H9 (cell line): Measurements from ENCODE around the gene SEL1L. TPM values are rescaled to one million over a fixed set of nuclear protein-coding genes. Genes with fewer than 3 reads are reported as not detected.

Experiments
- DNase-seq: peaks from one replicate; pipeline ENCODE4 v3.0.0-alpha.2; 2017
- H2AFZ ChIP-seq: one replicate; pipeline ENCODE4 v1.6.1; 2013; ENCODE audit warnings: mild to moderate bottlenecking, low read length, control low read depth, moderate library complexity
- H2AK5ac ChIP-seq: 2 replicates; pipeline ENCODE4 v1.6.1; 2013; ENCODE audit warnings: low read length, control low read depth, mixed read lengths; ENCODE audit not compliant: insufficient read length
- H2BK120ac ChIP-seq: one replicate; pipeline ENCODE4 v1.6.1; 2013; ENCODE audit warnings: low read depth, mild to moderate bottlenecking, low read length, control low read depth, inconsistent platforms; ENCODE audit not compliant: poor library complexity, severe bottlenecking
- H2BK12ac ChIP-seq: 2 replicates; pipeline ENCODE4 v1.6.1; 2013; ENCODE audit warnings: low read length, control low read depth, mixed read lengths, low read depth; ENCODE audit not compliant: insufficient read length
- H2BK15ac ChIP-seq: 2 replicates; pipeline ENCODE4 v1.6.1; 2013; ENCODE audit warnings: low read depth, low read length, control low read depth
- H2BK20ac ChIP-seq: one replicate; pipeline ENCODE4 v1.6.1; 2013; ENCODE audit warnings: low read depth, mild to moderate bottlenecking, low read length, control low read depth, inconsistent platforms; ENCODE audit not compliant: poor library complexity, severe bottlenecking
- H2BK5ac ChIP-seq: 2 replicates; pipeline ENCODE4 v1.6.1; 2013; ENCODE audit warnings: low read length, control low read depth, mixed read lengths; ENCODE audit not compliant: insufficient read length
- H3K14ac ChIP-seq: 2 replicates; pipeline ENCODE4 v1.6.1; 2013; ENCODE audit warnings: low read length, control low read depth; ENCODE audit not compliant: insufficient read depth
- H3K18ac ChIP-seq: 2 replicates; pipeline ENCODE4 v1.6.1; 2013; ENCODE audit warnings: low read depth, mild to moderate bottlenecking, mixed read lengths, low read length, control low read depth; ENCODE audit not compliant: insufficient read length
- H3K23ac ChIP-seq: 2 replicates; pipeline ENCODE4 v1.6.1; 2013; ENCODE audit warnings: low read length, control low read depth, mixed read lengths, low read depth; ENCODE audit not compliant: insufficient read length
- H3K23me2 ChIP-seq: 2 replicates; pipeline ENCODE4 v1.6.1; 2013; ENCODE audit warnings: low read depth, mild to moderate bottlenecking, mixed read lengths, low read length, control low read depth; ENCODE audit not compliant: insufficient read length, poor library complexity, severe bottlenecking
- H3K27ac ChIP-seq: 2 replicates; pipeline ENCODE4 v1.5.1; 2013; ENCODE audit warnings: low read length, control low read depth, mixed read lengths, low read depth; ENCODE audit not compliant: insufficient read length
- H3K27me3 ChIP-seq: 2 replicates; pipeline ENCODE4 v1.6.1; 2013; ENCODE audit warnings: low read length, control low read depth, inconsistent platforms; ENCODE audit not compliant: insufficient read depth
- H3K4ac ChIP-seq: 2 replicates; pipeline ENCODE4 v1.6.1; 2013; ENCODE audit warnings: low read depth, mild to moderate bottlenecking, control low read depth, inconsistent platforms, low read length, moderate library complexity
- H3K4me1 ChIP-seq: 2 replicates; pipeline ENCODE4 v1.6.1; 2013; ENCODE audit warnings: low read length, control low read depth, inconsistent platforms; ENCODE audit not compliant: insufficient read depth
- H3K4me2 ChIP-seq: 2 replicates; pipeline ENCODE4 v1.6.1; 2013; ENCODE audit warnings: low read length, control low read depth, mixed read lengths; ENCODE audit not compliant: insufficient read length, insufficient read depth
- H3K56ac ChIP-seq: 2 replicates; pipeline ENCODE4 v1.6.1; 2013; ENCODE audit warnings: low read depth, mild to moderate bottlenecking, mixed read lengths, low read length, control low read depth; ENCODE audit not compliant: insufficient read length
- H3K79me1 ChIP-seq: 2 replicates; pipeline ENCODE4 v1.6.1; 2013; ENCODE audit warnings: low read depth, mild to moderate bottlenecking, moderate library complexity, low read length, control low read depth, inconsistent platforms; ENCODE audit not compliant: insufficient read depth, poor library complexity, severe bottlenecking
- H3K79me2 ChIP-seq: 2 replicates; pipeline ENCODE4 v1.6.1; 2013; ENCODE audit warnings: low read length, control low read depth, inconsistent platforms; ENCODE audit not compliant: insufficient read depth
- H3K9ac ChIP-seq: 2 replicates; pipeline ENCODE4 v1.6.1; 2013; ENCODE audit warnings: low read length, control low read depth, mixed read lengths; ENCODE audit not compliant: insufficient read length; ENCODE audit errors: extremely low read depth
- H3K9me3 ChIP-seq: one replicate; pipeline ENCODE4 v1.6.1; 2013; ENCODE audit warnings: low read depth, low read length, inconsistent platforms; ENCODE audit not compliant: control insufficient read depth
- H3T11ph ChIP-seq: one replicate; pipeline ENCODE4 v1.6.1; 2013; ENCODE audit warnings: mild to moderate bottlenecking, low read length, control low read depth, inconsistent platforms
- H4K20me1 ChIP-seq: one replicate; pipeline ENCODE4 v1.6.1; 2013; ENCODE audit not compliant: control insufficient read depth, insufficient read length, insufficient read depth
- H4K5ac ChIP-seq: 2 replicates; pipeline ENCODE4 v1.6.1; 2013; ENCODE audit warnings: low read depth, mild to moderate bottlenecking, mixed read lengths, low read length, control low read depth; ENCODE audit not compliant: insufficient read length
- H4K8ac ChIP-seq: replicated peaks from 2 replicates; pipeline ENCODE4 v1.6.1; 2013; ENCODE audit warnings: low read length, control low read depth, mixed read lengths, low read depth; ENCODE audit not compliant: insufficient read length
- H4K91ac ChIP-seq: 2 replicates; pipeline ENCODE4 v1.6.1; 2013; ENCODE audit warnings: low read depth, mild to moderate bottlenecking, moderate library complexity, mixed read lengths, low read length, control low read depth; ENCODE audit not compliant: insufficient read length
- H3K27ac Mint-ChIP-seq, 3 experiments: 2 replicates in 2 of 3; 3 replicates in 1 of 3; pipeline ENCODE4 v1.8.0; 2020 to 2021; ENCODE audit warnings: mixed read lengths in 3 of 3, mild to moderate bottlenecking in 1 of 3, moderate library complexity in 1 of 3
- H3K27me3 Mint-ChIP-seq: 2 replicates; pipeline ENCODE4 v1.8.0; 2021; ENCODE audit warnings: low read depth, mild to moderate bottlenecking, moderate library complexity, mixed read lengths
- H3K36me3 Mint-ChIP-seq, 3 experiments: 2 replicates in 2 of 3; 3 replicates in 1 of 3; pipeline ENCODE4 v1.8.0; 2020 to 2021; ENCODE audit warnings: low read depth in 3 of 3, mixed read lengths in 3 of 3; ENCODE audit not compliant: insufficient read depth in 1 of 3
- H3K4me1 Mint-ChIP-seq, 2 experiments: 2 replicates each; pipeline ENCODE4 v1.8.0; 2020; ENCODE audit warnings: mixed read lengths in 2 of 2
- H3K4me3 Mint-ChIP-seq, 2 experiments: 2 replicates in 1 of 2; 3 replicates in 1 of 2; pipeline ENCODE4 v1.8.0; 2020 to 2021; ENCODE audit warnings: mild to moderate bottlenecking in 2 of 2, mixed read lengths in 2 of 2, moderate library complexity in 1 of 2
- H3K9me3 Mint-ChIP-seq, 2 experiments: 2 replicates in 1 of 2; 3 replicates in 1 of 2; pipeline ENCODE4 v1.8.0; 2020; ENCODE audit warnings: mild to moderate bottlenecking in 2 of 2, mixed read lengths in 2 of 2, moderate library complexity in 1 of 2
- CTCF ChIP-seq: fragments of 200-600 bp; sonication (generic); conservative IDR thresholded peaks from 3 replicates; pipeline ENCODE4 v1.8.0; 2021; ENCODE audit warnings: antibody characterized with exemption, mild to moderate bottlenecking
- WGBS: extraction: QIAGEN DNeasy Blood & Tissue Kit; methylation state at CpG from one replicate; pipeline ENCODE4 v1.1.7; 2013; ENCODE audit warnings: missing lambda C conversion rate, low lambda C conversion rate, mixed read lengths; ENCODE audit not compliant: insufficient read length; ENCODE audit errors: extremely low coverage; 5-methylcytosine and 5-hydroxymethylcytosine counted together
- total RNA-seq: library from RNA; stranded (reverse); gene quantifications from 2 replicates; pipeline ENCODE4 v1.2.1, GENCODE V29; 2021

Gene SEL1L
- total RNA-seq, 1 experiment from 2014 or later: 27.5 TPM

- Histone ChIP-seq H3K79me2 (no peaks in the 10 kb centered on the region), H3K4me2 (no peak overlapping the region), H3K14ac (no peak overlapping the region), H3K27ac (no peak overlapping the region), H3K79me1 (no peaks in the 10 kb centered on the region), H3K4ac (no peak overlapping the region), H2BK20ac (no peak overlapping the region), H3K23ac (no peak overlapping the region), H3K4me1 (no peaks in the 10 kb centered on the region), H3K9me3 (no peaks in the 10 kb centered on the region), H3K56ac (no peak overlapping the region), H4K20me1 (no peaks in the 10 kb centered on the region), H3K27me3 (no peaks in the 10 kb centered on the region), H4K91ac (no peak overlapping the region), H3T11ph (no peak overlapping the region), H2AFZ (no peak overlapping the region), H3K9ac (no peak overlapping the region), H3K23me2 (no peaks in the 10 kb centered on the region), H2AK5ac (no peak overlapping the region), H2BK120ac (no peak overlapping the region), H4K5ac (no peak overlapping the region), H2BK15ac (no peak overlapping the region), H2BK5ac (no peak overlapping the region), H2BK12ac (no peak overlapping the region), H3K18ac (no peak overlapping the region), H4K8ac (no peak overlapping the region)
- no peak for TF ChIP-seq CTCF
- WGBS: no CpG with 5 or more reads among the region's 1 CpG
- Mint-ChIP-seq H3K4me3 (no peak overlapping the region), H3K27ac (no peak overlapping the region), H3K36me3 (peaks cover 10 to 48% (median 42%) of the 10 kb centered on the region in 3 experiments; a peak in 6 of 7 replicates), H3K9me3 (no peaks in the 10 kb centered on the region), H3K27me3 (no peaks in the 10 kb centered on the region), H3K4me1 (no peaks in the 10 kb centered on the region)
- no peak for DNase-seq
These were observed 47.9 kb downstream of the SEL1L start for GRCh38 chr14:81485781-81486180.
